Duodenal mucosa (tissue), 2 donors: ENCODE data around the gene CLN6.
"Not testable (repeated sequence)": the region's sequence is repeated elsewhere in the genome, so short reads cannot be mapped to it uniquely, and the experiment has no call there.

Experiments used
- H3K27ac ChIP-seq: one replicate; pipeline ENCODE4 v1.7.0; 2013; ENCODE audit warnings: low read depth, low read length
- H3K27me3 ChIP-seq, 2 donors: one replicate each; pipeline ENCODE4 v1.7.0; 2013; ENCODE audit warnings: low read length in 2 of 2, control low read depth in 1 of 2; ENCODE audit not compliant: insufficient read depth in 2 of 2, control insufficient read depth in 1 of 2
- H3K36me3 ChIP-seq, 2 donors: one replicate each; pipeline ENCODE4 v1.7.0; 2013; ENCODE audit warnings: low read length in 2 of 2, control low read depth in 1 of 2; ENCODE audit not compliant: insufficient read depth in 2 of 2, control insufficient read depth in 1 of 2
- H3K4me1 ChIP-seq, 2 donors: one replicate each; pipeline ENCODE4 v1.7.0; 2013; ENCODE audit warnings: low read length in 2 of 2, control low read depth in 1 of 2; ENCODE audit not compliant: insufficient read depth in 2 of 2, control insufficient read depth in 1 of 2
- H3K4me3 ChIP-seq, 2 donors: one replicate each; pipeline ENCODE4 v1.7.0; 2013; ENCODE audit warnings: low read length in 2 of 2, low read depth in 1 of 2
- H3K9ac ChIP-seq, 2 donors: one replicate each; pipeline ENCODE4 v1.7.0; 2013; ENCODE audit warnings: low read length in 2 of 2, low read depth in 1 of 2
- H3K9me3 ChIP-seq, 2 donors: one replicate each; pipeline ENCODE4 v1.7.0; 2013; ENCODE audit warnings: low read length in 2 of 2, control low read depth in 1 of 2; ENCODE audit not compliant: control insufficient read depth in 1 of 2

CLN6 gene

GRCh38 chr15:68213991-68214837, 15.3 kb downstream of the CLN6 start:
- no peak overlapping the region for H3K9ac ChIP-seq
- H3K27ac ChIP-seq: no peak overlapping the region
- peaks cover 8 to 13% of the 10 kb centered on the region in 2 donors for H3K4me1 ChIP-seq
- H3K36me3 ChIP-seq: peaks cover 5 to 19% of the 10 kb centered on the region in 2 donors
- no peak overlapping the region for H3K4me3 ChIP-seq
- no peaks in the 10 kb centered on the region for H3K27me3 ChIP-seq
- no peaks in the 10 kb centered on the region for H3K9me3 ChIP-seq

GRCh38 chr15:68213491-68213845, 16.1 kb downstream of the CLN6 start:
- Histone ChIP-seq H3K36me3 (peaks cover 0 to 13% of the 10 kb centered on the region in 2 donors), H3K4me1 (peaks cover 12 to 13% of the 10 kb centered on the region in 2 donors)
- not testable (repeated sequence) for H3K27me3 ChIP-seq, H3K4me3 ChIP-seq, H3K27ac ChIP-seq, H3K9me3 ChIP-seq, H3K9ac ChIP-seq

GRCh38 chr15:68211656-68212320, 17.7 kb downstream of the CLN6 start:
- H3K4me1 ChIP-seq: peaks cover 12 to 15% of the 10 kb centered on the region in 2 donors
- H3K36me3 ChIP-seq: peaks cover 0 to 3% of the 10 kb centered on the region in 2 donors
- H3K9me3 ChIP-seq: no peaks in the 10 kb centered on the region
- H3K27ac ChIP-seq: no peak overlapping the region
- no peak overlapping the region for H3K9ac ChIP-seq
- no peak overlapping the region for H3K4me3 ChIP-seq
- H3K27me3 ChIP-seq: no peaks in the 10 kb centered on the region

GRCh38 chr15:68210821-68211655, 18.5 kb downstream of the CLN6 start:
- peaks cover 0 to 3% of the 10 kb centered on the region in 2 donors for H3K36me3 ChIP-seq
- H3K9me3 ChIP-seq: no peaks in the 10 kb centered on the region
- H3K27ac ChIP-seq: no peak overlapping the region
- H3K9ac ChIP-seq: no peak overlapping the region
- H3K4me1 ChIP-seq: peaks cover 19 to 22% of the 10 kb centered on the region in 2 donors
- H3K27me3 ChIP-seq: no peaks in the 10 kb centered on the region
- H3K4me3 ChIP-seq: no peak overlapping the region

GRCh38 chr15:68210409-68210756, 19.1 kb downstream of the CLN6 start:
- peaks cover 25 to 29% of the 10 kb centered on the region in 2 donors for H3K4me1 ChIP-seq

GRCh38 chr15:68209735-68210408, 19.7 kb downstream of the CLN6 start:
- no peaks in the 10 kb centered on the region for H3K9me3 ChIP-seq
- H3K27ac ChIP-seq: no peak overlapping the region
- peaks cover 27 to 30% of the 10 kb centered on the region in 2 donors for H3K4me1 ChIP-seq
- no peaks in the 10 kb centered on the region for H3K36me3 ChIP-seq
- H3K4me3 ChIP-seq: no peak overlapping the region
- H3K27me3 ChIP-seq: no peaks in the 10 kb centered on the region
- H3K9ac ChIP-seq: no peak overlapping the region

More at GRCh38 chr15:68210409-68210756, 19.1 kb downstream of the CLN6 start:
- Histone ChIP-seq H3K36me3 (no peaks in the 10 kb centered on the region), H3K27ac (no peak overlapping the region), H3K27me3 (no peaks in the 10 kb centered on the region), H3K9me3 (no peaks in the 10 kb centered on the region), H3K4me3 (no peak overlapping the region), H3K9ac (no peak overlapping the region)

- Histone ChIP-seq H3K27ac (no peak overlapping the region), H3K36me3 (no peaks in the 10 kb centered on the region), H3K9me3 (no peaks in the 10 kb centered on the region), H3K4me3 (no peak overlapping the region), H3K9ac (no peak overlapping the region), H3K4me1 (peaks cover 30 to 31% of the 10 kb centered on the region in 2 donors), H3K27me3 (no peaks in the 10 kb centered on the region)
Observed at GRCh38 chr15:68209272-68209671, 20.3 kb downstream of the CLN6 start.

- H3K9ac ChIP-seq: no peak overlapping the region
Observed at GRCh38 chr15:68208636-68209240, 20.8 kb downstream of the CLN6 start.

GRCh38 chr15:68208136-68208535, 21.4 kb downstream of the CLN6 start:
- peaks cover 30 to 41% of the 10 kb centered on the region in 2 donors for H3K4me1 ChIP-seq
- H3K27ac ChIP-seq: no peak overlapping the region
- H3K9me3 ChIP-seq: no peaks in the 10 kb centered on the region
- H3K27me3 ChIP-seq: no peaks in the 10 kb centered on the region
- H3K9ac ChIP-seq: no peak overlapping the region
- no peak overlapping the region for H3K4me3 ChIP-seq
- no peaks in the 10 kb centered on the region for H3K36me3 ChIP-seq

More at GRCh38 chr15:68208636-68209240, 20.8 kb downstream of the CLN6 start:
- Histone ChIP-seq H3K4me1 (peaks cover 30 to 36% of the 10 kb centered on the region in 2 donors), H3K27ac (no peak overlapping the region), H3K4me3 (no peak overlapping the region), H3K9me3 (no peaks in the 10 kb centered on the region), H3K27me3 (no peaks in the 10 kb centered on the region), H3K36me3 (no peaks in the 10 kb centered on the region)
